Lower leg skin (tissue), 3 donors: ENCODE measurements around the gene CDX1.

ENCODE experiments used
- CTCF ChIP-seq, 3 donors: fragments of 450-650 bp; IDR thresholded peaks; one replicate each; pipeline ENCODE4 v1.5.1; 2016; ENCODE audit warnings: antibody characterized with exemption in 3 of 3, mild to moderate bottlenecking in 3 of 3, moderate library complexity in 2 of 3
- POLR2A ChIP-seq, 2 donors: fragments of 450-650 bp; IDR thresholded peaks; one replicate each; pipeline ENCODE4 v1.6.1; 2016 to 2017; ENCODE audit warnings: antibody characterized with exemption in 2 of 2, mild to moderate bottlenecking in 1 of 2, moderate library complexity in 1 of 2

DNA sequence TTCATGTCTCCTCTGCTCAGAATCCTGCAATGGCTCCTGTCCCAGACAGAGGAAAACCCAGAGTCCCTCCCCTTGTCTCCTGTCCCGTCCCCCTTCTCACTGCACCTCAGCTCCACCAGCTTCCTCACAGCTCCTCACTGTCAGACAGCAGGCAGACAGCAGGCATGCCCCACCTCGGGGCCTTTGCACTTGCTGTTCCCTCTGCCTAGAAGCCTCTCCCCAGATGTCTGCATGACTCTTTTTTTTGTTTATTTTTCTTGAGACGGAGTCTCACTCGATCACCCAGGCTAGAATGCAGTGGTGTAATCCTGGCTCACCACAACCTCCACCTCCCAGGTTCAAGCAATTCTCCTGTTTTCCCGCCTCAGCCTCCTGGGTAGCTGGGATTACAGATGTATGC, 14.4 kb downstream of the CDX1 start:
- TF ChIP-seq CTCF (IDR thresholded peaks at IDR 0.05) (no peak), POLR2A (IDR thresholded peaks at IDR 0.05) (no peak)
